ENCODE measurements around the gene CUX1.
"Not testable (repeated sequence)": the region's sequence is repeated elsewhere in the genome, so short reads cannot be mapped to it uniquely, and the experiment has no call there.

The CUX1 gene

GRCh38 chr7:101849314-101849713, 31.9 kb downstream of the CUX1 start:
- DNase-seq (ENCODE audit: low read depth in 1 of 2, low spot score in 1 of 2), result not testable (repeated sequence)

DNA sequence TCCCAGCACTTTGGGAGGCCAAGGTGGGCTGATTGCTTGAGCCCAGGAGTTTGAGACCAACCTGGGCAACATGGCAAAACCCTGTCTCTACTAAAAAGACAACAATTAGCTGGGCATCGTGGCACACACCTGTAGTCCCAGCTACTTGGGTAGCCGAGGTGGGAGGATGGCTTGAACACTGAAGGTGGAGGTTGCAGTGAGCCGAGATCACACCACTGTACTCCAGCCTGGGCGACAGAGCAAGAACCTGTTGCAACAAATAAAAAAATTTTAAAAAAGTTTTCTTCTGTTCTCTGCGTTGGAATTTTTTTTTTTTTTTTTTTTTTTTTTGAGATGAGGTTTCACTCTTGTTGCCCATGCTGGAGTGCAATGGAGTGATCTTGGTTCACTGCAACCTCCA, 34.9 kb downstream of the CUX1 start:
- not testable (repeated sequence) for DNase-seq (ENCODE audit: low read depth in 1 of 2, low spot score in 1 of 2)

DNA sequence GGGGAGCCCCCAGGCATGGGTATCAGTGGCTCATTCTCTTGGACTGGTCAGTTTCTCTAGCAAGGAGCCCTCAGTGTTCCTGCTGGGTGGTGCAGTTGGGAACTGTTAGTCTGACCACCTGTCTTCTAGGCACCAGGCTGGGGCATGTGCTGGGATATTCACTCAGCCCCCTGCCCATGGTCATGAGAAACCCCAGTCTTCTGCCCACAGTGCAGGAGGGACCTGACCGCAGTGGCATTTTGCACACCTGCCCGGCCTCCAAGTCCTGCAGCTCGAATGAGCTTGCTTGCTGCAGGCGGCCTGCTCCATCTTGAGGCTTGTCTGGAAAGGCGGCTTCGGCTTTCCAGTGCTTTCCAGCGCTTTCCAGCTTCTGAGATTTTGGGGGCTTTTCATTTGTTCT, 36.3 kb downstream of the CUX1 start:
- DNase-seq (ENCODE audit: low read depth in 1 of 2, low spot score in 1 of 2), result no peak

- DNase-seq (ENCODE audit: low read depth in 1 of 2, low spot score in 1 of 2), result no peak
These were observed 36.8 kb downstream of the CUX1 start for GRCh38 chr7:101854084-101854865.

DNA sequence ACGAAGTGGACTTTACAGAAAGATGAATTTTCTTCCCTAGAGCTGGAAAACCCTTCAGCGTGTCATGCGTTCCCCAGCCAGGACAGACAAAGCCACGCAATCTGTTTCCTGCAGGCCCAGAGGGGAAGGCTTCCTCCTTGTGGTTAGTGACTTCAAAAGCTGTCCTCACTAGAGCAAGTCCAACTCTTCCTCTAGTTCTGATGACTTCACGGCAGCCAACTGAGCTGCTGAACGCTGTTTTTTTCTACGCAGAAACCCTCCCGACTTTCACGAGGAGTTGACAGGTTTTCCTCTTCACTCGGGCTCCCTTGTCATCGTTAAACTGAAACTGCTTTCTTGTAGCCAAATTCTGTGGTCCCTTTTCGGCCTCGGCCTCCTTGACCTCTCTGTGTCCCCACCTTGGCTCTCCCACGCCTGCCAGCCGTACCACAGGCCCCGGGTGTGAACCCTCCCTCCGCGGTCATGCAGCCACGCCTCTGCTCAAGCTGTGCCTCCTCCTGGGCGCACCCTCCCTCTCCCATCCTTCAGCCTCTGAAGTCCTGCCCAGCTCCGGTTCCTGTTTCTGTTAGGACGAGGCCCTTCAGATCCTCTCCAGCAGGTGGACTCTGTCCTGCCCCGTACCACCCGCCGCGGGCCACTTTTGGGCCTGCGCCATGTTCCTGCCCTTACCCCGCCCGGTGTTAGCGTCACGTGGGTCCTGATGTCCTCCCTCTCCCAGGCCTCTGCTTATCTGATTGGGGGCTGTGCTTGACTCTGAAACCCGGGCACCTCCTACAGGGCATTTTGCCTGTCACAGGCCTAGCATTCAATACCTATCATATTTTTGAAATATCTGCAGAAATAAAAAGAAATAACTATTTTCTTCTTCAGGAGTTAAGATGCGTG, 39.3 kb downstream of the CUX1 start:
- DNase-seq (ENCODE audit: low read depth in 1 of 2, low spot score in 1 of 2), result peak; percentile 47 to 67

DNA sequence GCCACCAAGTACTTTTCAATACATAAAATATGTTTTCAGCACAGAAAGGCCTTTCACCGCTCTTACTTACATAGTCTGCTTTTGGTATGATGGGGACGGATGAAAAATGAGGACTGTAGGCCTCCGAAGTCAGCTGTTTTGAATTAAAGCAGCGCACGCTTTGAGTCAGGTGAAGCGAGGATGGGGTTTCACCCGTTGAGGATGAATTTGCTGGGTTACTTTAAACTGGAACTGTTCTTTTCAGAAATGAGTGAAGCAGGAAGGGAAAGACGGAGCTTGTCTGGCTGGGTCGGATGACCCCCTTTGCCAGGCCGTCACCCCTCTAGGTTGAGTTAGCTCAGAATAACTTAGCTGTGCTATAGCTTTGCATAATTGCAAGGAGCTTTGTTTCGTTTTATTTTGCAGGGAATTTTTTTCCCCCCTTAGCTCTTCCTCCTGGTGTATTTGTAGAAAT, 40.0 kb downstream of the CUX1 start:
- DNase-seq (ENCODE audit: low read depth in 1 of 2, low spot score in 1 of 2), result no peak

DNA sequence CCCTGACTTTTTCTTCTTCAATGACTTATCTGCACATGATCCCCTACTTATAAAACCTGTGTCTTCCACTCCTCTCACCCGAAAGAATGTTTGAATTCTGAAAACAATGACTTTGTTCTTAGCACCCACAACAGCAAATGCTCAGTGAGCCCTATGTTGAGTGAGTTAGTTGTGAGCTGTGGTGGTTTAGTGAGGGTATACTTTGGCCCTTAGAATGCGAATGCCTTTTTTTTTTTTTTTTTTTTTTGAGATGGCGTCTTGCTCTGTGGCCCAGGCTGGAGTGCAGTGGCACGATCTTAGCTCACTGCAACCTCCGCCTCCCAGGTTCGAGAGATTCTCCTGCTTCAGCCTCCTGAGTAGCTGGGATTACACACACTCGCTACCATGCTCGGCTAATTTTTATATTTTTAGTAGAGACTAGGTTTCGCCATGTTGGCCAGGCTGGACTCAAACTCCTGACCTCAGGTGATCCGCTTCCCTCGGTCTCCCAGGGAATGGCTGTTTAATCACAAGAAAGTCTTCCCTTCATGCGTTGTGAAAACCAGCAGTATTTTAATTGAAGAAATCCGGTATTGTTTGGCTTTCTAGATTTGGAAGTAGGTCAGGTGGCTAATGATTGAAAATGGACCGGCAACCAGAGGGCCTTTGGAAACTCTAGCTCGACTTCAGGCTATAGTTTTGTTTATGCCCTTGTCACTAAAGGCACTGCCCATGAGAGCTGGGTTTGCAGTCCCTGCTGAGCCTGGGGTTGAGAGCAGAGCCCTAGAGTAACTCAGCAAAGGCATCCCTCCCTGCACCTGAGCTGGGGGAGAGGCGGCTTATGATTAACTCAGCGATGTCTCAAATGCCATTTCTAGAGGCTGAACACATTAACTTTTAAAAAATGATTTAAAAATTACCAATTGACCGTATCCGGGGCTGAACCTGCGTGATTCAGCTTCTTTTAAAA, 41.3 kb downstream of the CUX1 start:
- no peak for DNase-seq (ENCODE audit: low read depth in 1 of 2, low spot score in 1 of 2)

GRCh38 chr7:101859411-101860106, 42.1 kb downstream of the CUX1 start:
- DNase-seq (ENCODE audit: low read depth in 1 of 2, low spot score in 1 of 2), result no peak

- DNase-seq (ENCODE audit: low read depth in 1 of 2, low spot score in 1 of 2), result no peak
These were observed 43.1 kb downstream of the CUX1 start for GRCh38 chr7:101860316-101861217.

GRCh38 chr7:101861218-101861775, 43.9 kb downstream of the CUX1 start:
- DNase-seq (ENCODE audit: low read depth in 1 of 2, low spot score in 1 of 2), result no peak

DNA sequence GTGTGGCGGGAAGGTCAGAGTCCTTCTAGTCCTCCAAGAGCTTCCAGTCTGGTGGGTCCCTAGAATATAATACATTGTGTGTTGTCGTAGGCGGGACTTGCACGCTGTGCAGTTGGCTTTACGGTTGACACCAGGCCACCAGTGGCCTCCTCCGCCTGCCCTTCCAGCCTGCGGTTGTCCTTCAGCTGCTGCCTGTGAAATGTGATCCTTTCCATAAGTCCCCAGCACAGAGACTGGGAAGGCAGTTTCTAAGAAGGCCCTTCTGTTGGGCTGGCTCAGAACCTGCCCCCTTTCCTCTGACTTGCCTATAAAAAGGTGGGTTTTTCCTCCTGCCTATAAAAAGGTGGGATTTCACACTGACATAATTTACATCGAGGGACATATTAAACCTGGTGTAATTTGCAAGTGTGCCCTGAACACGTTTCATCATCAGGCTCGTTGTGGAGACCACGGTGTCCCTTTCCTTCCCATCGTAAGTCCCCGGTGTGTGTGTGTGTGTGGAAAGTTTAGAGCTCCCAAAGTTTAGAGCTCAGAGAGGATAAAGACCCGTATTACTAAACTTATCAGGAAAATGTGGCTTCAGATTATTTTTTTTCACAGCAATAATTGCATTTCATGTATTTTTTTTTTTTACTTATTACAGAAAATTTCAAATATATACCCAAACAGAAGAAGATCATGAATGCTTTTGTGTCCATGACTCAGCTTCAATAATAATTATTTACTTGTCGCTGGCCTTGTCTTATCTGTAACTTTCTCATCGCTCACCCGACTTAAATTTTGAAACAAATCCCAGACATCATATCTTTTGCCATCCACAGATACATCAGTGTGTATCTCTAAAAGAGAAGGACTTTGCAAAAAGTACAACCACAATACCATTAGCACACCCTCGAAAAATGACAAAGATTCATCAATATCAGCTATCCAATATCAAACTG, 45.1 kb downstream of the CUX1 start:
- no peak for DNase-seq (ENCODE audit: low read depth in 1 of 2, low spot score in 1 of 2)

DNA sequence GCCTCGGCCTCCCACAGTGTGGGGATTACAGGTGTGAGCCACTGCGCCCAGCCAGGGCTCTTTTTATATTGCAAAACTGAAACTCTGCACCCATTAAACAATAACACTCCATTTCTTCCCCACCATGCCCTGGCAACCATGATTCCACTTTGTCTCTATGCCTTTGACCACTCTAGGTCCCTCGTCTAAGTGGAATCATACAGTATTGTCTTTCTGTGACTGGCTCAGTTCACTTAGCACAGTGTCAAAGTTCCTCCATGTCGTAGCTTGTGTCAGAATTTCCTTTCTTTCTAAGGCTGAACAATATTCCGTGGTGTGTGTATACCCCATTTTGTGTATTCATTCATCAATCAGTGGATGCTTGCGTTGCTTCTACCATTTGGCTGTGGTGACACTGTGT, 46.2 kb downstream of the CUX1 start:
- DNase-seq (ENCODE audit: low read depth in 1 of 2, low spot score in 1 of 2), result no peak

DNA sequence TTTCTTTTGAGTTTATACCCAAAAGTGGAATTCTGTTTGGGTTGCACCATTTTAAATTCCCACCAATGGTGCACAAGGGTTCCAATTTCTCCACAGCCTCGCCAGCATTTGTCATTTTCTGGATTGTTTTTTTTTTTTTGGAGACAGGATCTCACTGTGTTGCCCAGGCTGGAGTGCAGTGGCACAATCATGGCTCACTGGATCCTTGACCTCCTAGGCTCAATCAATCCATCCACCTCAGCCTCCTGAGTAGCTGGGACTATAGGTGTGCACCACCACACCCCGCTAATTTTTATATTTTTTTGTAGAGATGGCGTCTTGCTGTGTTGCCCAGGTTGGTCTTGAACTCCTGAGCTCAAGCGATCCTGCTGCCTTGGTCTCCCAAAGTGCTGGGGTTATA, 46.6 kb downstream of the CUX1 start:
- no peak for DNase-seq (ENCODE audit: low read depth in 1 of 2, low spot score in 1 of 2)

DNA sequence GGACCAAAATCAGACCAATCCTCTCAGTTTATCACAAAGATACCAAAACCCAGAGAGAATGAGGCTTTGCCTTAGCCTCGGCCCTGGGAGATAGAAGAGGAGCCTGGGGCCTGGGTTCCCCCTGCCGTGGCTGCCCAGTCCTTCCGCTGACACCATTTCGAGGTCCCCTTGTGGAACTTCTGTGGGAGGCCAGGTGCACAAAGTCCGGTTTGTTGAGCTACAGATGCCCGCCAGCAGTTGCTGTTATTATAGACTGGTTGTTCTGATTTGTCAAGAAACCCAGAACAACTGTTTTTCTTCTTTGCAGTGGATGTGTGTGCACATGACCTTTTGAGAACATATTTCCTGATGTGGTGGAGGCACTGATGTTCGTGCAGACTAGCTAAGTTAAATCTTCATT, 47.6 kb downstream of the CUX1 start:
- DNase-seq (ENCODE audit: low read depth in 1 of 2, low spot score in 1 of 2), result no peak

DNA sequence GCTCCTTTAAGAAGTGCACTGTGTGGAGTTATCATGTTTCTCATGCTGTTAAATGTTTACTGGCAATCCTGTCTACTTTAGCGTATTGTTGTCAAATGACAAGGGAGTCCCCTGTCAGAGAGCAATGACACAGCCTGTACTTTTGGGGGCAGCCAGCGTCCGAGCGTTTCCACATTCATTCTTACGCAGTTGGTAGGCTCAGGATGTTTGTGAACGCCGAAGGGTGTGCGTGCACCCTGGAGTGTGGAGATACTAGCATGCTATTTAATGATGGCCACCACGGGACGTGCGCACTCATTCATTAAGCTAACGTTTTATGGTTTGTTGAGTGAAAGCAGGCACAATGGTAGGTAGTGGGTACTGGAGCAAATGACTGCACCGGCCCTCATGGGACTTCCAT, 48.0 kb downstream of the CUX1 start:
- no peak for DNase-seq (ENCODE audit: low read depth in 1 of 2, low spot score in 1 of 2)

- DNase-seq (ENCODE audit: low read depth in 1 of 2, low spot score in 1 of 2), result no peak
These were observed 48.9 kb downstream of the CUX1 start for GRCh38 chr7:101866328-101866727.

- no peak for DNase-seq (ENCODE audit: low read depth in 1 of 2, low spot score in 1 of 2)
These were observed 49.8 kb downstream of the CUX1 start for GRCh38 chr7:101867265-101867664.

DNA sequence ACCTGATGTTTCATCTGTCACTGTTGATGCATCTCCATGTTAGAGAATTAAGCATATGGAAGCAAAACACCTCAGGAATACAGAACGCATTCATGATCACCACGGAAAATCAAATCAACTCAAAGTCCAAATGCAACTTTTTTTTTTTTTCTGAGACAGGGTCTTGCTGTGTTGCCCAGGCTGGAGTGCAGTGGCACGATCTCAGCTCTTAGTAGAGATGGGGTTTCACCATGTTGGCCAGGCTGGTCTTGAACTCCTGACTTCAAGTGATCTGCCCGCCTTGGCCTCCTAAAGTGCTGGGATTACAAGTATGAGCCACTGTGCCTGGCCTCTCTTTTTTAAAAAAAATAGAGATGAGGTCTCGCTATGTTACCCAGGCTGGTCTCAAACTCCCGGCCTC, 50.3 kb downstream of the CUX1 start:
- not testable (repeated sequence) for DNase-seq (ENCODE audit: low read depth in 1 of 2, low spot score in 1 of 2)

Data from activated CD4-positive, alpha-beta T cell treated with anti-CD3 and anti-CD28 coated beads, Interleukin-2, amount 50 U/mL, for 24 hours (primary cell).